SK-N-SH (cell line): ENCODE measurements around the gene SYT5. TPM values are rescaled to one million over a fixed set of nuclear protein-coding genes. Genes with fewer than 3 reads are reported as not detected.

Experiments
- CTCF ChIA-PET: fragments of 300-600, 350-600 bp; formaldehyde crosslinking; extraction: SDS; loops from one replicate; lab custom pipeline; 2021; lab: Yijun Ruan, JAX
- POLR2A ChIA-PET: fragments of 350-600 bp; sonication (Branson Sonifier 250); formaldehyde crosslinking; extraction: SDS; loops from one replicate; lab custom pipeline; 2020; ENCODE audit warnings: antibody characterized with exemption, inconsistent platforms; lab: Yijun Ruan, JAX
- DNase-seq: peaks from one replicate; pipeline ENCODE4 v3.0.0; 2012
- H2AFZ ChIP-seq: fragments of 200-600 bp; sonication (generic); 2 replicates; pipeline ENCODE4 v1.8.1; 2016; ENCODE audit warnings: antibody characterized with exemption, mild to moderate bottlenecking, low read depth
- H3F3A ChIP-seq: fragments of 200-600 bp; sonication (generic); replicated peaks from 2 replicates; pipeline ENCODE3; 2016; ENCODE audit warnings: antibody characterized with exemption, mild to moderate bottlenecking; ENCODE audit not compliant: insufficient read depth
- H3K27ac ChIP-seq, 2 experiments: fragments of 200-500 bp in 1 of 2; fragments of 200-600 bp in 1 of 2; sonication (Bioruptor generic) in 1 of 2; sonication (generic), shearing (Covaris generic) in 1 of 2; 2 replicates each; pipeline versions ENCODE4 v1.5.1 to v1.6.1; 2014 to 2016; ENCODE audit warnings: low read depth in 2 of 2, inconsistent platforms in 1 of 2, low read length in 1 of 2, mild to moderate bottlenecking in 1 of 2, mixed read lengths in 1 of 2
- H3K27me3 ChIP-seq: fragments of 200-600 bp; sonication (generic), shearing (Covaris generic); 2 replicates; pipeline ENCODE4 v1.6.1; 2016; ENCODE audit warnings: mixed run types; ENCODE audit not compliant: insufficient read depth
- H3K36me3 ChIP-seq, 2 experiments: fragments of 200-500 bp in 1 of 2; fragments of 200-600 bp in 1 of 2; sonication (Bioruptor generic) in 1 of 2; sonication (generic) in 1 of 2; replicated peaks in 1 of 2; 2 replicates each; pipeline versions ENCODE3 to v1.5.1; 2014 to 2016; ENCODE audit warnings: low read length in 1 of 2, mild to moderate bottlenecking in 1 of 2; ENCODE audit not compliant: insufficient read depth in 2 of 2, control insufficient read depth in 1 of 2
- H3K4me1 ChIP-seq, 2 experiments: fragments of 200-500 bp in 1 of 2; fragments of 200-600 bp in 1 of 2; sonication (Bioruptor generic) in 1 of 2; sonication (generic), shearing (Covaris generic) in 1 of 2; 2 replicates each; pipeline versions ENCODE4 v1.5.1 to v1.6.1; 2014 to 2016; ENCODE audit warnings: low read depth in 1 of 2, low read length in 1 of 2, mixed run types in 1 of 2; ENCODE audit not compliant: insufficient read depth in 2 of 2, control insufficient read depth in 1 of 2
- H3K4me2 ChIP-seq: fragments of 200-600 bp; sonication (generic), shearing (Covaris generic); 2 replicates; pipeline ENCODE4 v1.6.1; 2017; ENCODE audit warnings: mixed run types
- H3K4me3 ChIP-seq, 2 experiments: fragments of 200-500 bp in 1 of 2; fragments of 200-600 bp in 1 of 2; sonication (Bioruptor generic) in 1 of 2; sonication (generic), shearing (Covaris generic) in 1 of 2; 2 replicates each; pipeline versions ENCODE4 v1.5.1 to v1.8.1; 2014 to 2016; ENCODE audit warnings: low read depth in 2 of 2, inconsistent platforms in 1 of 2, low read length in 1 of 2, mild to moderate bottlenecking in 1 of 2, mixed read lengths in 1 of 2, moderate library complexity in 1 of 2
- H3K79me2 ChIP-seq: fragments of 200-600 bp; sonication (generic); 2 replicates; pipeline ENCODE4 v1.8.1; 2017; ENCODE audit warnings: mild to moderate bottlenecking; ENCODE audit not compliant: insufficient read depth
- H3K9ac ChIP-seq: fragments of 200-600 bp; sonication (generic); 2 replicates; pipeline ENCODE4 v1.6.1; 2017; ENCODE audit warnings: mixed run types
- H3K9me2 ChIP-seq: fragments of 200-600 bp; sonication (generic); 2 replicates; pipeline ENCODE4 v1.6.1; 2017; ENCODE audit warnings: mixed run types
- H3K9me3 ChIP-seq: fragments of 200-600 bp; sonication (generic); 2 replicates; pipeline ENCODE4 v1.6.1; 2017; ENCODE audit warnings: mixed run types, mild to moderate bottlenecking, moderate library complexity
- H4K20me1 ChIP-seq: fragments of 200-600 bp; sonication (generic); 2 replicates; pipeline ENCODE4 v1.6.1; 2017; ENCODE audit warnings: mild to moderate bottlenecking, mixed run types; ENCODE audit not compliant: insufficient read depth
- CHD2 ChIP-seq: fragments of 150-350 bp; IDR thresholded peaks from 2 replicates; pipeline ENCODE4 v1.6.1; 2018; ENCODE audit warnings: low read length; ENCODE audit not compliant: partially characterized antibody
- EP300 ChIP-seq, 2 experiments: IDR thresholded peaks; 2 replicates each; pipeline versions ENCODE4 v1.4.0 to v1.6.1; 2012; ENCODE audit warnings: borderline replicate concordance in 1 of 2, low read depth in 1 of 2, low read length in 1 of 2
- EZH2phosphoT487 ChIP-seq: fragments of 200-600 bp; sonication (generic); IDR thresholded peaks from 2 replicates; pipeline ENCODE4 v1.6.1; 2017; ENCODE audit warnings: low read depth, mixed run types, mild to moderate bottlenecking, antibody characterized with exemption, moderate library complexity, borderline replicate concordance
- FOSL2 ChIP-seq: IDR thresholded peaks from 2 replicates; pipeline ENCODE4 v1.4.0; 2012; ENCODE audit warnings: low read depth, mild to moderate bottlenecking, moderate library complexity, borderline replicate concordance
- GABPA ChIP-seq: IDR thresholded peaks from 2 replicates; pipeline ENCODE4 v1.4.0; 2012; ENCODE audit warnings: low read depth, mild to moderate bottlenecking
- GATA2 ChIP-seq: sonication (generic); formaldehyde crosslinking; IDR thresholded peaks from 2 replicates; pipeline ENCODE4 v1.5.0; 2020; ENCODE audit warnings: mild to moderate bottlenecking, missing genetic modification reagents
- POLR2AphosphoS5 ChIP-seq: IDR thresholded peaks from 2 replicates; pipeline ENCODE4 v1.6.1; 2012; ENCODE audit warnings: low read depth, low read length
- RAD21 ChIP-seq: IDR thresholded peaks from 2 replicates; pipeline ENCODE4 v1.6.1; 2012; ENCODE audit warnings: mild to moderate bottlenecking, low read length
- RFX5 ChIP-seq: IDR thresholded peaks from 2 replicates; pipeline ENCODE4 v1.6.1; 2012; ENCODE audit warnings: mild to moderate bottlenecking, improper control_type of control experiment, low read length
- SIN3A ChIP-seq: IDR thresholded peaks from 2 replicates; pipeline ENCODE4 v1.6.1; 2012; ENCODE audit warnings: low read depth, mild to moderate bottlenecking, low read length, moderate library complexity, borderline replicate concordance
- TAF1 ChIP-seq: IDR thresholded peaks from 2 replicates; pipeline ENCODE4 v1.6.1; 2012; ENCODE audit warnings: low read depth, mild to moderate bottlenecking, low read length, moderate library complexity, borderline replicate concordance
- TCF12 ChIP-seq: IDR thresholded peaks from 2 replicates; pipeline ENCODE4 v1.4.0; 2012
- TEAD4 ChIP-seq: IDR thresholded peaks from 2 replicates; pipeline ENCODE4 v1.4.0; 2012; ENCODE audit warnings: mild to moderate bottlenecking, borderline replicate concordance; ENCODE audit not compliant: insufficient read depth
- ZBTB33 ChIP-seq: IDR thresholded peaks from 2 replicates; pipeline ENCODE4 v1.4.0; 2012; ENCODE audit warnings: low read depth, borderline replicate concordance
- WGBS: methylation state at CpG from one replicate; pipeline ENCODE4 v1.1.6; 2017; ENCODE audit warnings: low lambda C conversion rate; 5-methylcytosine and 5-hydroxymethylcytosine counted together
- polyA plus RNA-seq, 3 experiments: library from polyadenylated mRNA; depleted of rRNA; stranded (reverse); fragments of >200 nt; gene quantifications; 2 replicates each; pipeline ENCODE4 v1.2.3, GENCODE V29; 2012
- TF ChIP-seq, protein P1 (sequence below): fragments of 150-350 bp; IDR thresholded peaks from 2 replicates; pipeline ENCODE4 v1.6.1; 2016; ENCODE audit warnings: mild to moderate bottlenecking, low read depth, low read length
- TF ChIP-seq, protein P2 (sequence below): IDR thresholded peaks from 2 replicates; pipeline ENCODE4; 2012

SYT5 gene
- polyA plus RNA-seq, 1 of the 3 experiments (the other 2 are of a cell fraction), result 0.21 TPM

GRCh38 chr19:55158423-55158822 lies 21.7 kb downstream of the SYT5 start:
- peaks cover 0 to 10% of the 10 kb centered on the region in 2 experiments; a peak in 1 of 4 replicates for H3K4me1 ChIP-seq
- H3K36me3 ChIP-seq, result no peaks in the 10 kb centered on the region
- 76% methylated on average over 4 of the region's 4 CpGs for WGBS
- H3K9me2 ChIP-seq, result no peaks in the 10 kb centered on the region
- no peak overlapping the region for H2AFZ ChIP-seq
- no peak for DNase-seq
- TF ChIP-seq RFX5 (no peak), TCF12 (no peak), TEAD4 (no peak), CHD2 (no peak), FOSL2 (no peak), SIN3A (no peak), EP300 (IDR thresholded peaks at IDR 0.05; ENCODE audit: borderline replicate concordance in 1 of 2, low read depth in 1 of 2, low read length in 1 of 2) (no peak), ZBTB33 (no peak), EZH2phosphoT487 (no peak), POLR2AphosphoS5 (no peak), RAD21 (no peak), TAF1 (no peak), GABPA (no peak), GATA2 (CRISPR knock-in tag) (no peak)
- TF ChIP-seq, protein P1, sequence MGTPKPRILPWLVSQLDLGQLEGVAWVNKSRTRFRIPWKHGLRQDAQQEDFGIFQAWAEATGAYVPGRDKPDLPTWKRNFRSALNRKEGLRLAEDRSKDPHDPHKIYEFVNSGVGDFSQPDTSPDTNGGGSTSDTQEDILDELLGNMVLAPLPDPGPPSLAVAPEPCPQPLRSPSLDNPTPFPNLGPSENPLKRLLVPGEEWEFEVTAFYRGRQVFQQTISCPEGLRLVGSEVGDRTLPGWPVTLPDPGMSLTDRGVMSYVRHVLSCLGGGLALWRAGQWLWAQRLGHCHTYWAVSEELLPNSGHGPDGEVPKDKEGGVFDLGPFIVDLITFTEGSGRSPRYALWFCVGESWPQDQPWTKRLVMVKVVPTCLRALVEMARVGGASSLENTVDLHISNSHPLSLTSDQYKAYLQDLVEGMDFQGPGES, result no peak
- TF ChIP-seq, protein P2, sequence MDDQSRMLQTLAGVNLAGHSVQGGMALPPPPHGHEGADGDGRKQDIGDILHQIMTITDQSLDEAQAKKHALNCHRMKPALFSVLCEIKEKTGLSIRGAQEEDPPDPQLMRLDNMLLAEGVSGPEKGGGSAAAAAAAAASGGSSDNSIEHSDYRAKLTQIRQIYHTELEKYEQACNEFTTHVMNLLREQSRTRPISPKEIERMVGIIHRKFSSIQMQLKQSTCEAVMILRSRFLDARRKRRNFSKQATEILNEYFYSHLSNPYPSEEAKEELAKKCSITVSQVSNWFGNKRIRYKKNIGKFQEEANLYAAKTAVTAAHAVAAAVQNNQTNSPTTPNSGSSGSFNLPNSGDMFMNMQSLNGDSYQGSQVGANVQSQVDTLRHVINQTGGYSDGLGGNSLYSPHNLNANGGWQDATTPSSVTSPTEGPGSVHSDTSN, result no peak
- CTCF ChIA-PET, result interaction anchor here (0.9 kb wide), 1 partner anchor 468 kb away, joined by 3 read pairs; no protein-coding TSS in a partner anchor
- H3K9ac ChIP-seq, result no peak overlapping the region
- H3K79me2 ChIP-seq, result no peaks in the 10 kb centered on the region
- no peak overlapping the region for H3K4me3 ChIP-seq
- peaks cover 21% of the 10 kb centered on the region for H3K27me3 ChIP-seq
- H3K4me2 ChIP-seq, result no peak overlapping the region
- H3K9me3 ChIP-seq, result no peaks in the 10 kb centered on the region
- H4K20me1 ChIP-seq, result no peaks in the 10 kb centered on the region
- H3K27ac ChIP-seq, result no peak overlapping the region
- POLR2A ChIA-PET, result no interaction called here
- peaks cover 7% of the 10 kb centered on the region for H3F3A ChIP-seq
